Ammon's horn (tissue), 1 donor: ENCODE measurements around the gene HSFX2.
"Not testable (repeated sequence)": the region's sequence is repeated elsewhere in the genome, so short reads cannot be mapped to it uniquely, and the experiment has no call there.

Experiments
- DNase-seq: peaks from one replicate; pipeline ENCODE4 v3.0.0-alpha.2; 2016; ENCODE audit warnings: low spot score

Gene HSFX2

GRCh38 chrX:149595214-149595613 lies at the start of gene HSFX2:
Gene HSFX2, minus strand, starts transcription at chrX:149595314. Its CDS starts 614 bp downstream, at chrX:149594700.
- DNase-seq, result not testable (repeated sequence)

GRCh38 chrX:149643496-149643895 lies 48.4 kb upstream of the HSFX2 start:
- DNase-seq, result no peak

GRCh38 chrX:149641835-149642234 lies 46.7 kb upstream of the HSFX2 start:
- no peak for DNase-seq

GRCh38 chrX:149641432-149641831 lies 46.3 kb upstream of the HSFX2 start:
- no peak for DNase-seq

- no peak for DNase-seq
These were observed 44.5 kb upstream of the HSFX2 start for GRCh38 chrX:149639568-149639967.

GRCh38 chrX:149638860-149639259 lies 43.7 kb upstream of the HSFX2 start:
- no peak for DNase-seq

- DNase-seq, result no peak
These were observed 38.4 kb upstream of the HSFX2 start for GRCh38 chrX:149633511-149633910.

- peak; percentile 44 for DNase-seq
These were observed 36.4 kb upstream of the HSFX2 start, which contains the start of gene TMEM185A for GRCh38 chrX:149631234-149632165. Gene TMEM185A, minus strand, starts transcription at chrX:149631792. Its CDS starts 212 bp downstream, at chrX:149631580.

GRCh38 chrX:149630681-149631233 lies 35.6 kb upstream of the HSFX2 start:
- DNase-seq, result peak; percentile 5

- no peak for DNase-seq
These were observed 34.7 kb upstream of the HSFX2 start for GRCh38 chrX:149629730-149630387.

GRCh38 chrX:149628768-149629167 lies 33.7 kb upstream of the HSFX2 start:
- DNase-seq, result no peak

- no peak for DNase-seq
These were observed 33.2 kb upstream of the HSFX2 start for GRCh38 chrX:149628280-149628679.

GRCh38 chrX:149626829-149627228 lies 31.7 kb upstream of the HSFX2 start:
- DNase-seq, result not testable (repeated sequence)

- not testable (repeated sequence) for DNase-seq
These were observed 24.5 kb upstream of the HSFX2 start for GRCh38 chrX:149619662-149620061.

- no peak for DNase-seq
These were observed 23.8 kb upstream of the HSFX2 start for GRCh38 chrX:149618871-149619270.

GRCh38 chrX:149611623-149612175 lies 16.6 kb upstream of the HSFX2 start:
- no peak for DNase-seq

GRCh38 chrX:149610511-149610910 lies 15.4 kb upstream of the HSFX2 start:
- DNase-seq, result no peak

GRCh38 chrX:149607699-149608098 lies 12.6 kb upstream of the HSFX2 start:
- no peak for DNase-seq

- not testable (repeated sequence) for DNase-seq
These were observed 10.3 kb upstream of the HSFX2 start for GRCh38 chrX:149605248-149605885.

GRCh38 chrX:149598603-149599002 lies 3.5 kb upstream of the HSFX2 start:
- DNase-seq, result not testable (repeated sequence)

GRCh38 chrX:149595943-149596342 lies 829 bp upstream of the HSFX2 start:
- not testable (repeated sequence) for DNase-seq

- DNase-seq, result not testable (repeated sequence)
These were observed 4.1 kb downstream of the HSFX2 start for GRCh38 chrX:149590993-149591392.
